ENCODE results near the gene CTNND1.

- TF ChIP-seq, protein P1, sequence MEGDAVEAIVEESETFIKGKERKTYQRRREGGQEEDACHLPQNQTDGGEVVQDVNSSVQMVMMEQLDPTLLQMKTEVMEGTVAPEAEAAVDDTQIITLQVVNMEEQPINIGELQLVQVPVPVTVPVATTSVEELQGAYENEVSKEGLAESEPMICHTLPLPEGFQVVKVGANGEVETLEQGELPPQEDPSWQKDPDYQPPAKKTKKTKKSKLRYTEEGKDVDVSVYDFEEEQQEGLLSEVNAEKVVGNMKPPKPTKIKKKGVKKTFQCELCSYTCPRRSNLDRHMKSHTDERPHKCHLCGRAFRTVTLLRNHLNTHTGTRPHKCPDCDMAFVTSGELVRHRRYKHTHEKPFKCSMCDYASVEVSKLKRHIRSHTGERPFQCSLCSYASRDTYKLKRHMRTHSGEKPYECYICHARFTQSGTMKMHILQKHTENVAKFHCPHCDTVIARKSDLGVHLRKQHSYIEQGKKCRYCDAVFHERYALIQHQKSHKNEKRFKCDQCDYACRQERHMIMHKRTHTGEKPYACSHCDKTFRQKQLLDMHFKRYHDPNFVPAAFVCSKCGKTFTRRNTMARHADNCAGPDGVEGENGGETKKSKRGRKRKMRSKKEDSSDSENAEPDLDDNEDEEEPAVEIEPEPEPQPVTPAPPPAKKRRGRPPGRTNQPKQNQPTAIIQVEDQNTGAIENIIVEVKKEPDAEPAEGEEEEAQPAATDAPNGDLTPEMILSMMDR (conservative IDR thresholded peaks at IDR 0.05; ENCODE audit: low read length), result no peak
- no peak for TF ChIP-seq EZH2phosphoT487 (IDR thresholded peaks at IDR 0.05; ENCODE audit: borderline replicate concordance, low read depth, low read length)
Measured at GRCh38 chr11:57802411-57802810, 40.8 kb downstream of the CTNND1 start.
